Vagina (tissue), 2 donors: Measurements from ENCODE around the gene ZMAT3.

Experiments used
- POLR2A ChIP-seq, 2 donors: fragments of 450-650 bp; IDR thresholded peaks; one replicate each; pipeline ENCODE4 v1.6.1; 2017; ENCODE audit warnings: antibody characterized with exemption in 2 of 2, mild to moderate bottlenecking in 2 of 2, moderate library complexity in 2 of 2
- POLR2AphosphoS5 ChIP-seq, 2 donors: sonication (generic); formaldehyde crosslinking; IDR thresholded peaks; one replicate each; pipeline ENCODE4 v1.9.0; 2017; ENCODE audit warnings: antibody characterized with exemption in 2 of 2, mild to moderate bottlenecking in 2 of 2, low read depth in 1 of 2; ENCODE audit not compliant: insufficient read depth in 1 of 2
- TF ChIP-seq, protein P1 (sequence below), 3 experiments: fragments of 450-650 bp in 2 of 3; fragments of 200-600 bp in 1 of 3; sonication (generic) in 1 of 3; IDR thresholded peaks; one replicate each; pipeline ENCODE4 v1.5.1; 2017 to 2019; ENCODE audit warnings: antibody characterized with exemption in 3 of 3, mild to moderate bottlenecking in 2 of 3, moderate library complexity in 2 of 3

DNA sequence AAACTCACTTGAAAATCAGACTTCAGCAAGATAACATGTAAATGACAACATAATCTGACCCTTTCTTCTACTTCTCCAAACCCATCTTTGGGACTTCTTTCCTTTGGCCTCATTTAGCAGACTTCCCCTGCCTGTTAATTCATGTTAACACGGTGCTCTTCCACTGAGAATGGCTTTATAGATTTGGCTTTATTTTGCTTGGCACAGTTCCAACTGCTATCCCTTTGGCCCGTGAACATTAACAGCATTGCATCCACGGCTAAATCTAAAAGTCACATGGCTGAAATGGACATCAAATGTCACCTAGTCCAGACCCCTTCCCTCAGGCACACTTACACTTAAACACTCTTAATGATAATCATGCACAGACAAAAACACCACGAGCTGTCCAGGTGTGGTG, 3.8 kb downstream of the ZMAT3 start:
- TF ChIP-seq, protein P1, sequence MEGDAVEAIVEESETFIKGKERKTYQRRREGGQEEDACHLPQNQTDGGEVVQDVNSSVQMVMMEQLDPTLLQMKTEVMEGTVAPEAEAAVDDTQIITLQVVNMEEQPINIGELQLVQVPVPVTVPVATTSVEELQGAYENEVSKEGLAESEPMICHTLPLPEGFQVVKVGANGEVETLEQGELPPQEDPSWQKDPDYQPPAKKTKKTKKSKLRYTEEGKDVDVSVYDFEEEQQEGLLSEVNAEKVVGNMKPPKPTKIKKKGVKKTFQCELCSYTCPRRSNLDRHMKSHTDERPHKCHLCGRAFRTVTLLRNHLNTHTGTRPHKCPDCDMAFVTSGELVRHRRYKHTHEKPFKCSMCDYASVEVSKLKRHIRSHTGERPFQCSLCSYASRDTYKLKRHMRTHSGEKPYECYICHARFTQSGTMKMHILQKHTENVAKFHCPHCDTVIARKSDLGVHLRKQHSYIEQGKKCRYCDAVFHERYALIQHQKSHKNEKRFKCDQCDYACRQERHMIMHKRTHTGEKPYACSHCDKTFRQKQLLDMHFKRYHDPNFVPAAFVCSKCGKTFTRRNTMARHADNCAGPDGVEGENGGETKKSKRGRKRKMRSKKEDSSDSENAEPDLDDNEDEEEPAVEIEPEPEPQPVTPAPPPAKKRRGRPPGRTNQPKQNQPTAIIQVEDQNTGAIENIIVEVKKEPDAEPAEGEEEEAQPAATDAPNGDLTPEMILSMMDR (IDR thresholded peaks at IDR 0.05): no peak
- no peak for TF ChIP-seq POLR2A (IDR thresholded peaks at IDR 0.05)
- TF ChIP-seq POLR2AphosphoS5 (IDR thresholded peaks at IDR 0.05; ENCODE audit: insufficient read depth in 1 of 2, low read depth in 1 of 2): no peak
